WTC11 (cell line): ENCODE measurements around the gene ZBTB7C.

Experiments
- ATF3 ChIP-seq: sonication (generic); formaldehyde crosslinking; conservative IDR thresholded peaks from 2 replicates; pipeline ENCODE4 v1.8.1; 2022; ENCODE audit warnings: mild to moderate bottlenecking, missing genetic modification reagents
- CTCF ChIP-seq: fragments of 200-600 bp; IDR thresholded peaks from 2 replicates; pipeline ENCODE4 v1.8.0; 2022; ENCODE audit warnings: antibody characterized with exemption
- ZNF138 ChIP-seq: sonication (generic); formaldehyde crosslinking; conservative IDR thresholded peaks from 2 replicates; pipeline ENCODE4 v1.8.1; 2022; ENCODE audit warnings: mild to moderate bottlenecking, moderate library complexity, missing genetic modification reagents

- TF ChIP-seq CTCF (no peak), ZNF138 (no peak), ATF3 (CRISPR knock-in tag) (no peak)
These were observed 190.7 kb downstream of the ZBTB7C start for GRCh38 chr18:48218285-48219022.
